Myocyte (in vitro differentiated cells): Measurements from ENCODE around the gene NFKBIL1. TPM values are rescaled to one million over a fixed set of nuclear protein-coding genes. Genes with fewer than 3 reads are reported as not detected.
"Not testable (repeated sequence)": the region's sequence is repeated elsewhere in the genome, so short reads cannot be mapped to it uniquely, and the experiment has no call there.

ENCODE experiments used
- DNase-seq: peaks from one replicate; pipeline ENCODE4 v3.0.0-alpha.2; 2012; ENCODE audit warnings: low read depth
- polyA plus RNA-seq: library from polyadenylated mRNA; unstranded; fragments of >200 nt; gene quantifications from one replicate; pipeline ENCODE4 v1.2.1, GENCODE V29; 2012; ENCODE audit warnings: missing spikeins
- total RNA-seq: library from RNA; depleted of rRNA; stranded (reverse); fragments of >200 nt; gene quantifications from 2 replicates; pipeline ENCODE4 v1.2.3, GENCODE V29; 2014

NFKBIL1 gene
- total RNA-seq, result 26.1 and 28.3 TPM in 2 replicates
- polyA plus RNA-seq, result 25.6 TPM

- peak; percentile 98 for DNase-seq
Measured at GRCh38 chr6:31546958-31547726, at the start of gene NFKBIL1. Gene NFKBIL1, plus strand, starts transcription at chr6:31547608. Its CDS starts 87 bp downstream, at chr6:31547695.

- DNase-seq, result no peak
Measured at GRCh38 chr6:31498748-31499147, 48.7 kb upstream of the NFKBIL1 start.

- peak; percentile 38 for DNase-seq
Measured at GRCh38 chr6:31499648-31500047, 47.8 kb upstream of the NFKBIL1 start.

GRCh38 chr6:31502586-31502985, 44.8 kb upstream of the NFKBIL1 start:
- no peak for DNase-seq

- not testable (repeated sequence) for DNase-seq
Measured at GRCh38 chr6:31509036-31509435, 38.4 kb upstream of the NFKBIL1 start.

GRCh38 chr6:31510007-31510406, 37.4 kb upstream of the NFKBIL1 start:
- DNase-seq, result no peak

GRCh38 chr6:31513456-31514165, 33.8 kb upstream of the NFKBIL1 start:
- DNase-seq, result peak; percentile 81

GRCh38 chr6:31521835-31522234, 25.6 kb upstream of the NFKBIL1 start:
- no peak for DNase-seq

GRCh38 chr6:31525553-31525931, 21.9 kb upstream of the NFKBIL1 start:
- no peak for DNase-seq

GRCh38 chr6:31525932-31526591, 21.3 kb upstream of the NFKBIL1 start:
- peak; percentile 46 for DNase-seq

GRCh38 chr6:31528307-31528777, 19.1 kb upstream of the NFKBIL1 start:
- no peak for DNase-seq

GRCh38 chr6:31528821-31529328, 18.5 kb upstream of the NFKBIL1 start, which contains the start of gene MCCD1:
Gene MCCD1, plus strand, starts transcription at chr6:31528962. Its CDS starts 53 bp downstream, at chr6:31529015.
- DNase-seq, result no peak

- DNase-seq, result no peak
Measured at GRCh38 chr6:31529329-31530150, 17.9 kb upstream of the NFKBIL1 start.

GRCh38 chr6:31530659-31531058, 16.7 kb upstream of the NFKBIL1 start:
- no peak for DNase-seq

- DNase-seq, result no peak
Measured at GRCh38 chr6:31531162-31531561, 16.2 kb upstream of the NFKBIL1 start.

GRCh38 chr6:31531771-31532643, 15.4 kb upstream of the NFKBIL1 start:
- no peak for DNase-seq

- no peak for DNase-seq
Measured at GRCh38 chr6:31532644-31533454, 14.6 kb upstream of the NFKBIL1 start.

- no peak for DNase-seq
Measured at GRCh38 chr6:31533455-31533841, 14.0 kb upstream of the NFKBIL1 start.

GRCh38 chr6:31534011-31534410, 13.4 kb upstream of the NFKBIL1 start:
- DNase-seq, result no peak
